HG03095 (cell line): Measurements from ENCODE around the gene TGM2.
"Not testable (repeated sequence)": the region's sequence is repeated elsewhere in the genome, so short reads cannot be mapped to it uniquely, and the experiment has no call there.

Experiments used
- ATAC-seq: cut with Tn5 transposase; IDR thresholded peaks from one replicate; pipeline ENCODE4 v1.9.1; 2021; ENCODE audit warnings: moderate library complexity; ENCODE audit not compliant: unreplicated experiment

The TGM2 gene

DNA sequence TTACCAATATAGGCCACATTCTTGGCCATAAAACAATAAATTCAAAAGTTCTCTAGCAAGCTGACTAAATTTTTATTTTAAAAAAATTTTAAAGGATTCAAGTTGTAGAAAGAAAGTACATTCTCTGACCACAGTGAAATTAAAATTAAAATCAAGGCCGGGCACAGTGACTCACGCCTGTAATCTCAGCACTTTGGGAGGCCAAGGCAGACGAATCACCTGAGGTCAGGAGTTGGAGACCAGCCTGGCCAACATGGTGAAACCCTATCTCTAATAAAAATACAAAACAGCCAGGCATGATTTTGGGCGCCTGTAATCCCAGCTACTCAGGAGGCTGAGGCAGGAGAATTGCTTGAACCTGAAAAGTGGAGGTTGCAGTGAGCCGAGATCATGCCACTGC is 62.9 kb downstream of the TGM2 start:
- not testable (repeated sequence) for ATAC-seq

- ATAC-seq, result no peak
Observed at GRCh38 chr20:38098952-38099351, 66.1 kb downstream of the TGM2 start.

DNA sequence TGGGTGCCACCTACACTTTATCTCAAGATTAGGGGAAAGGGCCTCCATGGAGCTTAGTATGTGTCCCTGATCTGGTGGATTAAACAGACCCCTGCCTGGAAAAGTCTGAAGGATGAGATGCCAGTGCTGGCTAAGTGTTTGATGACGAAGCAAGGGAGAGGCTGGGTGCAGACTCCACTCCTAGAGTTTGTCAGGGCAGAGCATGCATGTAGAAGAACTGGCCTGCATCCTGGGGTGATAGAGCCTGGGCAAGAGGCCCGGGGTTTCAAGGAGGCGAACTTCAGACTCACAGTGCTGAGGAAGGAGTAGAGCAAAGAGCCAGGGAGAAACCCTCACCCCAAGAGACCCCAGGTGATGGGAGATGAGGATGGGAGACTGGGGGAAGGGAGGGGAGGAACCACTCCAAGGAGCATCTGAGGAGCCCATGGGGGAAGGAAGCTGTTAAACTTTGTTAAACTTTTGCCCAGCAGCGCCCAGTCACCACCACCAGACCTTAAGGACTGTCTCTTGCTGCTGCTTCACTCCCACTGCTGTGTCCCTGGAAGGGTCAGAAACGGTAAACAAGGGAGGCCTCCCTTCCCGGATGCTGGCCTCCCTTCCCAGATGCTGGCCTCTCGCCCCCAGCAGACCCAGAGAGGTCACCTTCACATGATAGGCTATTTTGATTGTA is 69.9 kb downstream of the TGM2 start:
- no peak for ATAC-seq

DNA sequence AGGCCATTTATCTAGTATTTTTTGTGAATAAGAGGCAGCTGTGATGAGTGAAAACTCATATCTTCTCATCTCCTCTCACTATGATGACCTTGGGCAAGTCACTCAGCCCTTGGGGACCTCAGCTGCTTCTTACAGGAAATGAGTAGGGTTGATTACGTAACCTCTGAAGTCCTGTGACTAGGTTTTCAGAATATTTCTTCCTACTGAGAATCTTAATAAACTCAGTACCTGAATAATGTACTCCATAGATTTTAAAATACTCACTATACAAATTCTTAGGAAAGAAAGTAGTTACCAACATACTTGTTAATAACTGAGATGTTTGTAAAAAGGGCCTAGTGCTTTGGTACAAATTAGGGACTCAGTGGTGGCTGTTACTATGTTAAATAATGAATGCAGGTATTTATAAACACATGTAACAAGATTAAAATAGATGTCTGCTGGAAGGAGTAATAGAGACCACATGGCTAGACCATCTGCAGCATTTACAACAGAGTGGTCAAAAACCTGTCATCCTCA is 70.6 kb downstream of the TGM2 start:
- peak; percentile 56 for ATAC-seq

DNA sequence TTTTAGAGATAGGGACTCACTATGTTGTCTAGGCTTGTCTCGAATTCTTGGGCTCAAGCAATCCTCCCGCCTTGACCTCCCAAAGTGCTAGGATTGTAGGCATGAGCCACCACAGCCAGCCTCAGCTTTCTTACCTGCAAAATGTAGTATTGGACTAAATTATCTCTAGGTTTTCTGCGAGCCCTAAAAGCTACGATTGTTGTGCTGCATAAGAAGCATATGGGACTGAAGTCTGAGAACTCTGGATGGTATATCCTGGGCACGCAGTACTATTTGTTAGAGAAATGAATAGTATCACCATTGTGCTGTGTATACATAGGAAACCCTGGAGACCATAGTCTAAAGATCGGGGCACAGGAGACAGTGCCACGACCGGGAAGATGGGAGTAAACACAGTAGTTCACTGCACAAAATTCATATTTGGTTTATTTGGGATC is 71.4 kb downstream of the TGM2 start:
- ATAC-seq, result no peak

DNA sequence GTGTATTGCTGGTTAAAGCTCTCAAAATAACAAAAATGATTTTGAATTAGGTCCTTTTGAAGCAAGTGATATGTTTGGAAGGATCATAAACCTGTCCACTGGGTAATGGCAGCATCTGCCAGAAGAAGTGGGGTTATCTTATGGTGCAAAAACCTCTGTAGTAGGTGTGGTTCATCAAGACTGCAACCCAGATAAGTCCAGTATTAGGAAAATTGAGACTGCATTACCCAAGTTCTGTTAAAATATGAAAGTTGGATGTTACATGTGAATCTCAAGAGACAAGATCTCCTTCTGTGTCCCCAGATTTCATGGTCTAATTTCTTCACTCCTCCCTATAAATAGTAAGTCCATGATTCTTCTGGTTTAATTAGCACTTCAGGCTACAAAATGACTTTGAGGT is 72.2 kb downstream of the TGM2 start:
- no peak for ATAC-seq

DNA sequence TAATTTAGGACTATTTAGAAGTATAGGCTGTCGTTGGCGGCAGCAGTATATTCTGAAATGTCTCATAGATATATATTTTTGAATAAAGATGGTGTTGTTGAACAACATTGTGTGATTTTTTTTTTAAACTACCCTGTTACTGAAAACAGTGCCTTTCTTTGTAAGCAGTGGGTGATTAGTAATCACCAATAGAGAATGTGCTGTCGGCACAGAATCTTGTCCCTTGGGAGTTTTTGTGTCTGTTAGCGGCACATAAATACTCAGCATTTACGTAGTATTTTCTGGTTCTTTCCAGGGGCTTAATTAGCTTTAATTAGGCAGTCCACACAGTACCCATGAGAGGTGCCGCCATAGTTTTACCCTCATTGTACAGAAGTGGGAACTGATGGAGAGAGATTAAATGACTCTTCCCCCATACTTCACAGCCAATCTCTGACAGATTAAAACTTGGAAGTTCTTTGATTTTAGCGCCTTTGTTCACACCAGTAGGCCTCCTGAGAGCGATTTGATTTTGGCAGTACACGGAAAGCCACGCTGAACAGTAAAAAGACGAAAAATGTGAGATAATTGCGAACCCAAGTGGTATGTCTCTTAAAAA is 72.7 kb downstream of the TGM2 start:
- ATAC-seq, result no peak

DNA sequence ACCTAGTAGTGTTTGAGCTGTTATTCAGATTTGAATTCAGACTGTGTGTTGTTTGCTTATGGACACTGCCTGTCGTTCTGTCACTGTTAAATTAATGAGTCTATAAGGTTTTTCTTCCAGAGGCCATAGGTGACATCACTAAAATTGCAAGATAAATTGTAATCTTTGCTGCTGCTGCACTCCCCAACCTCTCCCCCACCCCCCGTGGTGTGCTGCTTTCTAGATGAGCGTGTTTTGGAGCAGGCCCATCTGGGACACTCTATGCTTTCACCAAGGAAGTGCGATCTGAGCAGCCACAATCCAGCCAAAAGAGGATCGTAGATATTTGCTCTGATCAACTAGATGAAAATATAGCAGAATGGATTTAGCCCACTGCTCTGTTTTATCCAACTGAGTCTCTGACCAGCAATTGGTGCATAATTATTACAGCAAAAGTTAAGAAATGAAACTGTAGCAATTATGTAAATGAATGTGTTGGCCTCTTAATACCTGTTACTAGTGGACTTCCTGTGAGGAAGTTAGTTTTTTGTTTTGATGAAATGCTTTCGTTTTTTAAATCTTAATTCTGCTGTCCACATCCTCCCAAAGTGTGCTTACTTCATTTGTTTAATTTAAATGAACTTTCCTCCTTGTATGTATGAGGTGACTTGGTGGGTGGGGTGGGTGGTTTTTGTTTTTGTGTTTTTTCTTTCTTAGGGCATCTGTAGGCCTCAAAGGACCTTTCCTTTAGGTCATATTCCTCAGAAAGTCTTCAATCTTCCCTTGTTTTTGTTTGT is 73.4 kb downstream of the TGM2 start:
- ATAC-seq, result no peak

- no peak for ATAC-seq
Observed at GRCh38 chr20:38090061-38090460, 75.0 kb downstream of the TGM2 start.

DNA sequence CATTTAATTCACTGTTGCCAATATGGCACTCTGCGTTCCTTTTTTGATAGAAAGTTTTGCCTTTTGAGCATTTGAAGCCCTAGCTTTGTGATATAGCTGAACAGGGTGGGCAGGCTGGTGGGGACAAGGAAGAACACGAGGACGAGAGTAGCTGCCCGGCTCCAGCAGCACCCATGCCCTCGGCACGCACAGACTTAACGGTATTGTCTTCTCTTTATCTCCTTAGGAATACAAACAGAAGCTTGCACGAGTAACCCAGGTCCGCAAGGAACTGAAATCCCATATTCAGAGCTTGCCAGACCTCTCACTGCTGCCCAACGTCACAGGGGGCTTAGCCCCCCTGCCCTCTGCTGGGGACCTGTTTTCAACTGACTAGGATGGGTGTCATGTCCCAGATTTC is 75.6 kb downstream of the TGM2 start:
- no peak for ATAC-seq

DNA sequence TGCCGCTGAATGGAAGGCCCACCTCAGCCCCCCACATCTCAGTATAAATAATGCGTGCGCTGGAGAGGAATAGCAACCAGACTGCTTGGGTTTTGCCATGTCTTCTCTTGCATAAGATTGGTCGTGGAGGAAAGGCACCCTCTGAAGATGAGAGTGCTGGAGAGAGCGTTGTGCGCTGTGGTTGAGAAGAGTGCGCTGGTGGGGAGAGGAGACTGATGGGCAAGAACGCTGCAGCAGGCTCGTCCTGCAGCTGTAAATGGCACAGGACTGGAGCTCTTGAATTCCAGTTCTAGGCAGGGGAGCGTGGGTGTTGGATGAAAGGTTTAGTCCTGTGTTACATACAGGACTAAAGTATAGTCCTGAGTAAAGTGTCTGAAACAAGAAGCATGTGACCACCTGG is 80.0 kb downstream of the TGM2 start:
- no peak for ATAC-seq

GRCh38 chr20:38084425-38084951 is 80.6 kb downstream of the TGM2 start:
- no peak for ATAC-seq

GRCh38 chr20:38083338-38084048 is 81.6 kb downstream of the TGM2 start:
- no peak for ATAC-seq

- ATAC-seq, result no peak
Observed at GRCh38 chr20:38082894-38083293, 82.2 kb downstream of the TGM2 start.

DNA sequence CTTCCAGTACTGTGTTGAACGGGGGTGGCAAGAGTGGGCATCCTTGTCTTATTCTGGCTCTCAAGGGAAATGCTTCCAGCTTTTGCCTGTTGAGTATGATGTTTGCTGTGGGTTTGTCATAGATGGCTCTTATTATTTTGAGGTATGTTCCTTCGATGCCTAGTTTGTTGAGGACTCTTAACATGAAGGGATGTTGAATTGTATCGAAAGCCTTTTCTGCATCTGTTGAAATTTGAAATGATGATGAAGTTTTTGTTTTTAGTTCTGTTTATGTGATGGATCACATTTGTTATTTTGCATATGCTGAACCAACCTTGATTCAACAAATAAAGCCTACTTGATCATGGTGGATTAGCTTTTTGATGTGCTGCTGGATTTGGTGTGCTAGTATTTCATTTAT is 83.5 kb downstream of the TGM2 start:
- ATAC-seq, result no peak

GRCh38 chr20:38079353-38079752 is 85.7 kb downstream of the TGM2 start:
- no peak for ATAC-seq

DNA sequence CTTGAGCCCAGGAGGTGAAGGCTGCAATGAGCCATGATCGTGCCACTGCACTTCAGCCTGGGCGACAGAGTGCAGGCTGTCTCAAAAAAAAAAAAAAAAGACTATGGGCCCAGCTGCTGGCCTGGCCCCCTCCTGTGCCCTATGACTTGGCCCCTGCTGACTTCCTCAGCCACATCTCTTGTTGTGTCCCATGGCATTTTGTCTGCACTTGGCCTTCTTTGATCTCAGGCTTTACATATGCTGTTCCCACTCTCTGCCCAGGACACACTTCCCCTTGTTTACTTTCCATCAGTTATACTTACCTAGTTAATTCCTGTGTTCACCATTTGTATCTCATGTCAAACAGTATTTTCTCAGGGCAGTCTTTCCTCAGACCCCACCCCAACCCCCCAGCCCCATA is 87.0 kb downstream of the TGM2 start:
- ATAC-seq, result no peak
